ENCODE results near the gene PPP4C. TPM values are rescaled to one million over a fixed set of nuclear protein-coding genes. Genes with fewer than 3 reads are reported as not detected.
"Not testable (repeated sequence)": the region's sequence is repeated elsewhere in the genome, so short reads cannot be mapped to it uniquely, and the experiment has no call there.

The PPP4C gene
- total RNA-seq, 1 experiment from 2014 or later = 225 TPM

DNA sequence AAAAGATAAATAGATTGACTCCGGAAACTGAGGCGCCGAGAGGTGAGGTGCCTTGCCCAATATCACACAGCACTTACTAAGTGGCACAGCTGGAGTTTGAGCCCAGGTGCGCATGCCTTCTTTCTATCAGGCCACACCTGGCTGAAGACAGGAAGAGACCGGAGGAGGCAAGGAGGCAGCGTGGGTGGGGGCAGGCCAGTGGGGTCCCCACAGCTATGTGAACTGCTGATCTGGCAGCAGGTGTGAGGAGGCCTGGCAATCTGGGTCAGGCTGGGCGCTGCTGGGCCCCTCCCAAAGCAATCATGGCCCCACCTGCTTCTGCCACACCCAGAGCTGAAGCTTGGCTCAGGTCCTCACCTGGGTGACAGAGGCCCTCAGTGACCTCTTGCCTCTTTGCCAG lies 39.4 kb downstream of the PPP4C start:
- no peak for DNase-seq (ENCODE audit: low spot score)
- in situ Hi-C loops (cut with HindIII; ENCODE audit: low sequenced_read_pairs) = loop anchor here (5.0 kb wide), 1 partner anchor 38 kb away; the partner anchor contains the start of gene PPP4C

DNA sequence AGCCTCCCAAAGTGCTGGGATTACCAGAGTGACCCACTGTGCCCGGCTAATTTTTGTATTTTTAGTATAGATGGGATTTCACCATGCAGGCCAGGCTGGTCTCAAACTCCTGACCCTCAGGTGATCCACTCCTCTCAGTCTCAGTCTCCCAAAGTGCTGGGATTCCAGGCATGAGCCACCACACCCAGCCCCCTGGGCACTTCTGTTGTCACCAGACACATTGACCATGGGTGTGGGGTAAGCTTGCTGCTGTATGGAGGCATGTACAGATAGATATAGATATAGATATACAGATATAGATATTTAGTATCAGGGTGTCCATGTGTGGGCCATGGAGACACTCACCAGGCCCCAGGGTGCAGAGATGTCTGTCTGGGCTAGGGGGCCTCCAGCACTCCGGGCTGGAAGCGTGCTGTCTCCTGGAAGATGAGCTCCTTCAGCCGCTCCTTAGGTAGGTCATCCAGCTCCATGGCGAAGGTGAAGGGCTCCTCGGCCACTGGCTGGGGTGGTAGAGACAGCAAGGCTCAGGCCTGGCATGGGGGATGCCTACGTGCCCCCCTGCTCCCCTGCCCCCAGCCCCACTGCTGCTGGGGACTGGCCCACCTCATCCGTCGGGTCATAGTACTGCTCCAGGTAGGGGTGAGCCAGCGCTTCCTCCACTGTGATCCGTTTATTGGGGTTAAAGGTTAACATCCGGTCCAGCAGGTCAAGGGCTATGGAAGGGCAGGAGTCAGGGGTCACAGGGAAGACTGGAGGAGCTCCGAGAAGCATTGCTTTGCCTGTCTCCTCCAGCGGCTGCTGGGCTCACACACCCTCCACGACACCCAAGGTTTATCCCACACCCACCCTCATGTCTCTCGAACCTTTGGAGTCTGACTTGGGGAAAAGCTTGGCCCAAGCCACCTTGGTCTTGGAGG lies 40.8 kb downstream of the PPP4C start:
- DNase-seq (ENCODE audit: low spot score) = no peak
- in situ Hi-C loops (cut with HindIII; ENCODE audit: low sequenced_read_pairs) = loop anchor here (5.0 kb wide), 1 partner anchor 39 kb away; the partner anchor contains the start of gene PPP4C

GRCh38 chr16:30117768-30118167 lies 42.0 kb downstream of the PPP4C start:
- in situ Hi-C loops (cut with HindIII; ENCODE audit: low sequenced_read_pairs) = loop anchor here (5.0 kb wide), 1 partner anchor 40 kb away; the partner anchor contains the start of gene PPP4C

DNA sequence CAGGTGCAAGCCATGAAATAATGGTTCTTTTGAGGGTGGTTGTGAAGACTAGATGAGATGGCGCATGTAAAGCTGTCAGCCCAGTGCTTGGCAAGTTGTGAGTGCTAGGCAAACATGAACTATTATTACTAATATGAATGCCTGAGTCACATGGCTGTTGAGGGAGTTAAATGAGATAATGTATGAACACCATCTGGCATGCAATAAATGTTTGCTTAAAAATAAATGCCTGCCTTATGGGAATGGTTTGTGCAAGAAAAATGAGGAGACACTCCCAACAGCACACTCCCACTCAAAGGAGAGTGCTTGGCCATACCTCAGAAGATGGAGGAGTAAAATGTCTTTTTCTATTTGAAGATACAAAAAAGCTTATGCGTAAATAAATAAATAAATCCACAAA lies 43.6 kb downstream of the PPP4C start:
- in situ Hi-C loops (cut with HindIII; ENCODE audit: low sequenced_read_pairs) = loop anchor here (5.0 kb wide), 1 partner anchor 42 kb away; the partner anchor contains the start of gene PPP4C
- no peak for DNase-seq (ENCODE audit: low spot score)

More at GRCh38 chr16:30117768-30118167, 42.0 kb downstream of the PPP4C start:
- no peak for DNase-seq (ENCODE audit: low spot score)

DNA sequence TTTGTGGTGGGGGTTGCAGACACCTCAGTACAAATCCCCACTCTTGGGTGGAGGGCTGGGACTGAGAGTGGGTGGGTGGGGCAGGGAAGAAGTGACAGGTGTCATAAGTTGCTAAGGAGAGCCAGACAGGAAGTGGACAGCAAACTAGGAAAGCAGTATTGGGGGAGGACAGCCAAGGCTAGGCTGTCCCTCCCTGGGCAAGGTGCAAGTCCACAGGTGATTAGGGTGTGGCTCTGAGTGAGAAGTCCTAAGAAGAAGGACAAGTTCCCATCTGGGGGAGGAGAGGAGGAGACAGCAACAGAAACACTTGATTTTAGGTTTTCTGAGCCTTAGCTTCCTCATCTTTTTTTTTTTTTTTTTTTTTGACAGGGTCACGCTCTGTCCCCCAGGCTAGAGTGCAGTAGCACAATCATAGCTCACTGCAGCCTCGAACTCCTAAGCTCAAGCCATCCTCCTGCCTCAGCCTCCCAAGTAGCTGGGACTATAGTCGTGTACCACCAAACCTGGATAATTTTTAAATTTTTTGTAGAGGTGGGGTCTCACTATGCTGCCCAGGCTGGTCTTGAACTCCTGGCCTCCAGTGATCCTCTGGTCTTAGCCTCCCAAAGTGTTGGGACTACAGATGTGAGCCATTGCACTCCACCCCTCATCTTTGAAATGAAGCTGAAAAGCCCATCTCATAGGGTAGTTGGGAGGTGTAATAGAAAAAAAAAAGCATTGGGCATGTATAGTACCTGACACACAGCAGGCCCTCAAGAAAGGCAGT lies 44.7 kb downstream of the PPP4C start:
- in situ Hi-C loops (cut with HindIII; ENCODE audit: low sequenced_read_pairs) = no loop called here
- no peak for DNase-seq (ENCODE audit: low spot score)

DNA sequence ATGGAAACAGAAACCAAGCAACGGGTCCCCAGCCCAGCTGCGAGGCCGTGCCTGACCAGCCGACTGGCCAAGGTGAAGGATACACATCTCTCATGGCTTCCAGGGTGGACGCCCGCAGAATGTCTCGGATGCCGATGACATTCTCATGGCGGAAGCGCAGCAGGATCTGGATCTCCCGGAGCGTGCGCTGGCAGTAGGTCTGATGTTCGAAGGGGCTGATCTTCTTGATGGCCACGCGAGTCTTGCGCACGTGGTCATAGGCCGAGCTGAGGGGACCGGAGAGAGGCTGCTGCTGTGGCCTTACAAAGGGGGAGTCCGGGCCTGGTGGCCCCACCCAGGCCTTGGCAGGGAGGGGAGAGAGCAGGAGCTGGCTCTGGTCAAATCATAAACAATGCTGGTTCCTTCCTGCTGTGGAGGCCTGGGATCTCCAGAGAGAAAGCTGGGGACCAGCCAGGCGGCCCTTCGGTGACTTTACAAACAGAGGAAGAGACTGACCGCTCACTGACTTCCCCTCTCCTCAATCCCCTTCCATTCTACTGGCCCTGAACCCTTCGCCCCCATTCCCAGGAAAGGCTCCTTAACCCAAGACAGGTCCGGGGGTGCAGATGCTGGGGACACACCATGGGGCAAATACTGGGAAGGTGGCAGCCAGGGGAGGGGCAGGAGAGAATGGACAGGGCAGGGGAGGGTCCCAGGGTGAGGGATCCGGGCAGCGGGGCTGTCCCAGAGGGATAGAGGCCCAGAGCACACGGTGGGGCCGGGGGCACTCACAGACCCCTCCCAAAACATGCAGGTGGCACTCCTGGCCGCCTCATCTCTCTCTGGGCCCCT lies 46.2 kb downstream of the PPP4C start:
- in situ Hi-C loops (cut with HindIII; ENCODE audit: low sequenced_read_pairs) = no loop called here
- peak; percentile 34 for DNase-seq (ENCODE audit: low spot score)

GRCh38 chr16:30122604-30123160 lies 46.9 kb downstream of the PPP4C start:
- in situ Hi-C loops (cut with HindIII; ENCODE audit: low sequenced_read_pairs) = no loop called here
- DNase-seq (ENCODE audit: low spot score) = peak; percentile 9

DNA sequence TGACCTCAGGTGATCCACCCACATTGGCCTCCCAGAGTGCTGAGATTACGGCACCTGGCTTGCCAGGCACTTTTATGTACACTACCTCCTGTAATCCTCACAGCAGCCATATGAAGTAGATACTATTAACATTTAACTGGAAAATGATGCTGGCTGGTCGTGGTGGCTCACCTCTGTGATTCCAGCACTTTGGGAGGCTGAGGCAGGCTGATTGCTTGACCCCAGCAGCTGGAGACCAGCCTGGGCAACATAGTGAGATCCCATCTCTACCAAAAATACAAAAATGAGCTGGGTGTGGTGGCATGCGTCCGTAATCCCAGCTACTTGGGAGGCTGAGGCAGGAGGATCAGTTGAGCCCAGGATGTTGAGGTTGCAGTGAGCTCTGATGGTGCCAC lies 49.2 kb downstream of the PPP4C start:
- in situ Hi-C loops (cut with HindIII; ENCODE audit: low sequenced_read_pairs) = no loop called here
- DNase-seq (ENCODE audit: low spot score) = no peak

- in situ Hi-C loops (cut with HindIII; ENCODE audit: low sequenced_read_pairs); DNase-seq (ENCODE audit: low spot score): not testable (repeated sequence)
Observed at GRCh38 chr16:30125690-30126089, 49.9 kb downstream of the PPP4C start.

DNA sequence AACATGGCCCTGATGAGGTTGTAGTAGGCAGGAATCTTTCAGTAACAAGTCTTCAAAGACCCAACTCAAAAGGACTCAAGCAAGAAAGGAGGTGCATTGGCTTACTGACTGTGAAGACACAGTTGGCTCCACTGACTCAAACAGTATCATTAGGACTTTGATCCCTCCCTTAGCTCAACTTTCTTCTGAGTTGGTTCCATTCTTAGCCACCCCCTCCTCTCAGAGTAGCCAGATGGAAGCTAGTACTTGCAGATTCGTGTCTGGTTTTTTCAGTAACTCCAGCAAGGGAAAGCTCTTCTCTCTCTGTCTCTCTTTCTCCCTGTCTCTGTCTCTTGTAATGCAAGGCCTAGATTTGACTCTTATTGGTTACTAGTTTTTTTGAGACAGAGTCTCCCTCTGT lies 52.2 kb downstream of the PPP4C start:
- DNase-seq (ENCODE audit: low spot score) = no peak
- in situ Hi-C loops (cut with HindIII; ENCODE audit: low sequenced_read_pairs) = no loop called here

- in situ Hi-C loops (cut with HindIII; ENCODE audit: low sequenced_read_pairs) = no loop called here
Observed at GRCh38 chr16:30131869-30132475, 56.2 kb downstream of the PPP4C start.

GRCh38 chr16:30132591-30132990 lies 56.8 kb downstream of the PPP4C start:
- in situ Hi-C loops (cut with HindIII; ENCODE audit: low sequenced_read_pairs) = no loop called here
- no peak for DNase-seq (ENCODE audit: low spot score)

More at GRCh38 chr16:30131869-30132475, 56.2 kb downstream of the PPP4C start:
- DNase-seq (ENCODE audit: low spot score) = no peak

Other genes starting within 250 kb of the PPP4C start
- gene CDIPT, start 212.8 kb upstream of the PPP4C start, total RNA-seq (2014; rRNA removed; shearing (Covaris generic)) = 47.7 and 56.2 TPM in 2 replicates
- 43.5 and 50.4 TPM in 2 replicates for gene SEZ6L2, start 176.4 kb upstream of the PPP4C start, total RNA-seq (2014; rRNA removed; shearing (Covaris generic))
- gene ASPHD1, start 175.5 kb upstream of the PPP4C start, total RNA-seq (2014; rRNA removed; shearing (Covaris generic)) = 25.5 and 28.5 TPM in 2 replicates
- gene KCTD13, start 149.8 kb upstream of the PPP4C start, total RNA-seq (2014; rRNA removed; shearing (Covaris generic)) = 3.2 and 3.9 TPM in 2 replicates
- 78.5 and 123 TPM in 2 replicates for gene TMEM219, start 113.9 kb upstream of the PPP4C start, total RNA-seq (2014; rRNA removed; shearing (Covaris generic))
- gene TAOK2, start 102.1 kb upstream of the PPP4C start, total RNA-seq (2014; rRNA removed; shearing (Covaris generic)) = 59.3 and 61.8 TPM in 2 replicates
- 15.0 and 16.7 TPM in 2 replicates for gene HIRIP3, start 80.4 kb upstream of the PPP4C start, total RNA-seq (2014; rRNA removed; shearing (Covaris generic))
- 72.4 and 97.0 TPM in 2 replicates for gene INO80E, start 79.8 kb upstream of the PPP4C start, total RNA-seq (2014; rRNA removed; shearing (Covaris generic))
- gene DOC2A, start 65.0 kb upstream of the PPP4C start, total RNA-seq (2014; rRNA removed; shearing (Covaris generic)) = not detected in 2 replicates
- not detected in 2 replicates for gene C16orf92, start 52.8 kb upstream of the PPP4C start, total RNA-seq (2014; rRNA removed; shearing (Covaris generic))
- 1.3 TPM in 1 of 2 replicates, not detected in the other for gene TLCD3B, start 44.7 kb upstream of the PPP4C start, total RNA-seq (2014; rRNA removed; shearing (Covaris generic))
- gene ALDOA, start 10.2 kb upstream of the PPP4C start, total RNA-seq (2014; rRNA removed; shearing (Covaris generic)) = 432 and 515 TPM in 2 replicates
- gene TBX6, start 15.9 kb downstream of the PPP4C start, total RNA-seq (2014; rRNA removed; shearing (Covaris generic)) = not detected in 2 replicates
- not detected in 2 replicates for gene YPEL3, start 20.2 kb downstream of the PPP4C start, total RNA-seq (2014; rRNA removed; shearing (Covaris generic))
- gene GDPD3, start 37.5 kb downstream of the PPP4C start, total RNA-seq (2014; rRNA removed; shearing (Covaris generic)) = 0.12 TPM in 1 of 2 replicates, not detected in the other
- 34.6 and 37.0 TPM in 2 replicates for gene MAPK3, start 47.2 kb downstream of the PPP4C start, total RNA-seq (2014; rRNA removed; shearing (Covaris generic))
- 35.9 and 41.8 TPM in 2 replicates for gene CORO1A, start 107.6 kb downstream of the PPP4C start, total RNA-seq (2014; rRNA removed; shearing (Covaris generic))
- gene BOLA2B, start 117.7 kb downstream of the PPP4C start, total RNA-seq (2014; rRNA removed; shearing (Covaris generic)) = 39.0 and 103 TPM in 2 replicates
- gene SLX1A, start 117.9 kb downstream of the PPP4C start, total RNA-seq (2014; rRNA removed; shearing (Covaris generic)) = 57.9 and 108 TPM in 2 replicates
- gene SULT1A3, start 123.3 kb downstream of the PPP4C start, total RNA-seq (2014; rRNA removed; shearing (Covaris generic)) = 0.75 and 7.5 TPM in 2 replicates
- gene NPIPB13, start 172.5 kb downstream of the PPP4C start, total RNA-seq (2014; rRNA removed; shearing (Covaris generic)) = 0.68 TPM in 1 of 2 replicates, not detected in the other